Eye (tissue), 1 donor: Measurements from ENCODE around the gene KCNIP4.
A peak's percentile ranks its signal among the peaks of the same experiment; 100 is the strongest.

Experiments used
- DNase-seq: peaks from one replicate; pipeline ENCODE4 v3.0.0-alpha.2; 2015

Gene KCNIP4

DNA sequence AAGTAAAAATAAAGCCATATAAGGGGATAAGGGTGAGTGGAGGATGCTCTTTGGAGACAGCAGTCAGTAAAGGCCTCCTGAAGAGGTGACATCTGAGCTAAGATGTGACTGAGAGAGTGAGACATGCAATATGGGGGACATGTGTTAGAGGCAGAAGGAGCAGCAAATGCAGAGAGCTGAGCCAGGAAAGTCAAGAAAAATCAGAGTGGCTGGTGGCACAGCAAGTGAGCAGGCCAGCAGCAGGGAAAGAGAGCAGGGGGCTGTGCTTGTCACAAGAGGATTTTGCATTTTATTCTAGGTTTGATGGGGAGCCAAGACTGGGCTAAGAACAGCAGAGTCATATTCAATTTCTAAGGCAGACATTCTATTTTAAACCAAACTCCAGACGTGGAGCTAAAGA, 394.5 kb downstream of the KCNIP4 start:
- no peak for DNase-seq

GRCh38 chr4:21552455-21552854, 396.1 kb downstream of the KCNIP4 start:
- no peak for DNase-seq

GRCh38 chr4:21544955-21545354, 403.6 kb downstream of the KCNIP4 start:
- no peak for DNase-seq

GRCh38 chr4:21544415-21544814, 404.2 kb downstream of the KCNIP4 start:
- peak; percentile 15 for DNase-seq

- DNase-seq: no peak
Measured at GRCh38 chr4:21543514-21543913, 405.1 kb downstream of the KCNIP4 start.

GRCh38 chr4:21535898-21536297, 412.7 kb downstream of the KCNIP4 start:
- no peak for DNase-seq

- no peak for DNase-seq
Measured at GRCh38 chr4:21531048-21531447, 417.5 kb downstream of the KCNIP4 start.

- DNase-seq: no peak
Measured at GRCh38 chr4:21529214-21529613, 419.4 kb downstream of the KCNIP4 start.

GRCh38 chr4:21522296-21522695, 426.3 kb downstream of the KCNIP4 start:
- DNase-seq: no peak

- DNase-seq: no peak
Measured at GRCh38 chr4:21517126-21517859, 431.3 kb downstream of the KCNIP4 start.

DNA sequence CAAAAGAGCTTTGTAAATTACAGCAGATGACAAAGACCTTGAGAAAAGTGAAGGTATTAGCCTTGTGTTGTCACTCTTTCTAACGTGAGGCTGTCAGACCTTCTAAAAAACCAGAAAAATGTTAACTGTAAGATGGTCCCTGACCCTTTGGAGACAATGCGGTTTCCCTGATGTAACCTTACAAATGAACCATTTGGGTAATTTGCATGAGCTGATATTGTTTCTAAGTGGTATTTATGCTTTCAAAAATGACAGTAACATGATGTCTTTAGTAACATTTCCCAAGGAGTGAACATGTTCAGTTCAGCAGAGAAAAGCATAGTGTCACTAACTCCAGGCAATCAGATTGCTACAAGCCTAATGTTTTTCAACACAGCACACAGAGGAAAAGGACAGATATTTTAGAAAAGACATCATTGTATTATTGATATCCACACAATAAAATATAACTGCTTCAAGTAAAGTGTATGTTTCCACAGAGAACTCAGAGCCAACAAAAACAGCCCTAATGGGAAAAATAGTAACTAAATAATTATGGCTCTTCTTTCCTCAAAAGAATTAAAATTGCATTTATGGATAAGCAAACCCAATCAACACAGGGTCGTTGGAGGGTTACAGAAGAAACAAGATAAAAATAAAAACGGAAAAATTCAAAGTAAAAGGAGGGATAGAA, 434.4 kb downstream of the KCNIP4 start:
- no peak for DNase-seq

DNA sequence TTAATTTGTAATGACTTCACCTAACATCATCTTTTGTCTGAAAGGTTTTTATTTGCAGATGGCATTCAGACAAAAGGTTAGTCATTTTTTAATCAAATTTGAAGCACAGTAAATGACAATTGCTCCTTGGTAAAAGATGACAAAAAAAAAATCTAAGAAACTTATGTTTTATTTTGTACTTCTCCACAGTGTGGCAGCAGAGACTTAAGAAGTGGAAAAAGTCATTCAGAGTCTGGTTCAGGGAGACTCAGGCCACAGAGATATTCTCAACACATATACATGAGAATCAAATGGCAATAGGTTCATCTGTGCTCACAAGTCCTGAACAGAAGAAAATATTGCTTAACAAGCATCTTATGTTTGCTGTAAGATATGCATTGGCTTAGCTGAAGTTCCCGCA, 436.2 kb downstream of the KCNIP4 start:
- DNase-seq: peak; percentile 83

GRCh38 chr4:21507439-21507838, 441.1 kb downstream of the KCNIP4 start:
- DNase-seq: no peak

DNA sequence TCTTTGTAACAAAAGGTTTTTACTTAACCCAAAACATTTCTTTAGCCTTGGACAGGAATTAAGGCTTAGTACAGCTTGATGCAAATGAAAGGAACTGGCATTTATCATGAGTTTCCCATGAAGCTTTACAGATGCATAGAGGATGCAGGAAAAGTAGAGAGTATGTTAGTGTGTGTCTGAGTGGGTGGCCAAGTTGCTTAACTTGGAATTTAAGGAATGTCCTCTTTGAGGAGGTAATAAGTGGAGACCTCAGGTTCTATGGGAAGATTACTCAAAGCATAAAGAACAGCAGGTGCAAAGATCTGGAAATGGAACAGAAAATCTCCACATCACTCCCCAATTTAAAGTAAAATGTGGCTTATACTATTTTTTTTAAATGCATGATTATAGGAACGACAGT, 457.9 kb downstream of the KCNIP4 start:
- no peak for DNase-seq

DNA sequence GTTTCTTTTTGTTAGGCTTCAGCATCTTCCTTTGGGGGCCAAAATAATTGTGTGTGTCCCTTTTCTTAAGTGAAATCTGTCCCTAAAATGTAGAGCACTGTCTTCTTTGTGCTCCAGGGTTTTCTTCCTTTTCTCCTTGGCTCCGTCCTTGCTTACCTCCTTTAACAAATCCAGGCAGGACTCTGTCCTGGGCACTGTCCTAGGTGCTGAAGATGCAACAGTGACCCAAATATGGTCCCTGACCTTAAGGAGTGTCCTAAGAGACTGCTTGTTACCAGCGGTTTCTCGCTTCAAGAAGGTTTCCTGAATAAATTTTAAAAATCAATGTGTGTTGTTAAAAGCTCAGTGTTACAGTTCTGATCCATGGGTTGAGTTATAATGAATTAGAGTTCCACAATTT, 471.8 kb downstream of the KCNIP4 start:
- peak; percentile 55 for DNase-seq

GRCh38 chr4:21474195-21474594, 474.4 kb downstream of the KCNIP4 start:
- no peak for DNase-seq

GRCh38 chr4:21470535-21470934, 478.0 kb downstream of the KCNIP4 start:
- peak; percentile 45 for DNase-seq

GRCh38 chr4:21469438-21470300, 478.9 kb downstream of the KCNIP4 start:
- DNase-seq: peak; percentile 71

- no peak for DNase-seq
Measured at GRCh38 chr4:21467551-21467950, 481.0 kb downstream of the KCNIP4 start.

DNA sequence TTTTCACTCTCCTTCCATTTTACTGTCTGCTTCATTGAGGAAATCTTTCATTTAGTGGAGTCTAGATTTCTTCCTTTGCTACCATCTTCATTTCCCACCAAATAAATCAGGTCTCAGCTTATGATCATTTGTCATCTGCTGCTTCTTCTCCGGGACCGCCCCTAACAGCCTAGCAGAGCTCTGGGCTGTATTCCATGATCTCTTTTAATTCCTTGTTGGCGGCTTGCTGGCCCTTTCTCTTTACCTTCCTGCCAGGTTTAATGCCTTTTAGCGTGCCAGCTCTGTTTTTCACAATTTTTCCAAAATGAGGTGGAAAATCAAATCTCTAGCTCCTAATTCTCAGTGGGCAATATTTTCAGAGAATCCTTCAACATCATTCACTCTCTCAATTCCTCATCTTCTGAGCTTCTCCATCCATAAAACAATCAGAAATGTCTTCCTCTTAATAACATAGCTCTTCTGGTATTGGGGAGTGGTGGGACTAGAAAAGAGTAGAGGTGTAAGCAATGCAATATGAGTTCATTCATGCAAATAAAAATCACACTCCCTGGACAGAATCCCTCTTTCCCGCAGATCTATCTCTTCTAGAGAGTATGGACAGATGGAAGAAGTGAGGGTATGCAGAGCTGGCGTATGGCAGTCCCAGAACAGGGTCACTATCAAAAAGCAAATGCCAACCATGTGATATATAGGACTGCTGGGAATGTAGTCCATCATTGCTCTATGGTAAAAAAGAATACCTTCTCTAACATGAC, 491.3 kb downstream of the KCNIP4 start:
- no peak for DNase-seq

DNA sequence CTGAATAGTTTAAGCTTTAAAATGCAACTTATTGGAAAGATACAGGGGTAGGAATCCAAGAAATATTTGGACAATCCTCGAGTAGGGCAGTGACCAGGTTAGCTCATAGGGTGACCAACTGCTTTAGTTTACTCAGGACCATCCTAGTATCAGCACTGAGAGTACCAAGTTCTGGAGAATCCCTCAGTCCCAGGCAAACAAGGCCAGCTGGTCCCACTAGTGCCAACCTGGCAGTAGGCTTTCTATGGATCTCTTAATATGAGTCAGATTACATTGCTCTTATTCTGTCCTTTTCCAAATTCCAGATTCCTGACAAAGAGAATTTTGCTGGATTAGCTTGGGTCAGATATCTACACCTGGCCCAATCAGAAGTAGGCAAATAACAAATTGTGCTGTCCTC, 493.7 kb downstream of the KCNIP4 start:
- no peak for DNase-seq

DNA sequence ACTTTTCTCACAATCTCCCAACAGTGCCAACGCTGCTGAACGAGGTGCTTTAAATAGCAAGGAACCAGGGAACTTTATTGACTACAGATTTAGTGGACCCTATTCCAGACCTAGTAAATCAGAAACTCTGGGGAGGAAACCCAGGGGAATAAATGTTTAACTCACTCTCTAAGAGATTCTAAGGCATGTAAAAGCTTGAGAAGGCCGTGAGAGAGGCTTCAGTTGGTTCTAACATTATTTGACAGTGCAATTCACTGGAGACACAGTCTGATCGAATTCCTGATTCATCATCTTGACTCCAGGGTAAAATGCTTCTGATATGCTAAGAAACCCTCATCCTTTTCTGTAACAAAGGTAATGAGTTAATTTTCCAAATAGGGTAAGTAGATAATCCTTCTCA, 494.4 kb downstream of the KCNIP4 start:
- DNase-seq: peak; percentile 55

GRCh38 chr4:21452931-21453330, 495.6 kb downstream of the KCNIP4 start:
- no peak for DNase-seq
